Kidney capillary endothelial cell (primary cell): ENCODE data around the gene TRAPPC2L.

Source experiments
- DNase-seq: peaks from one replicate; pipeline ENCODE4 v3.0.0-alpha.2; 2018; ENCODE audit warnings: low spot score

Gene TRAPPC2L

DNA sequence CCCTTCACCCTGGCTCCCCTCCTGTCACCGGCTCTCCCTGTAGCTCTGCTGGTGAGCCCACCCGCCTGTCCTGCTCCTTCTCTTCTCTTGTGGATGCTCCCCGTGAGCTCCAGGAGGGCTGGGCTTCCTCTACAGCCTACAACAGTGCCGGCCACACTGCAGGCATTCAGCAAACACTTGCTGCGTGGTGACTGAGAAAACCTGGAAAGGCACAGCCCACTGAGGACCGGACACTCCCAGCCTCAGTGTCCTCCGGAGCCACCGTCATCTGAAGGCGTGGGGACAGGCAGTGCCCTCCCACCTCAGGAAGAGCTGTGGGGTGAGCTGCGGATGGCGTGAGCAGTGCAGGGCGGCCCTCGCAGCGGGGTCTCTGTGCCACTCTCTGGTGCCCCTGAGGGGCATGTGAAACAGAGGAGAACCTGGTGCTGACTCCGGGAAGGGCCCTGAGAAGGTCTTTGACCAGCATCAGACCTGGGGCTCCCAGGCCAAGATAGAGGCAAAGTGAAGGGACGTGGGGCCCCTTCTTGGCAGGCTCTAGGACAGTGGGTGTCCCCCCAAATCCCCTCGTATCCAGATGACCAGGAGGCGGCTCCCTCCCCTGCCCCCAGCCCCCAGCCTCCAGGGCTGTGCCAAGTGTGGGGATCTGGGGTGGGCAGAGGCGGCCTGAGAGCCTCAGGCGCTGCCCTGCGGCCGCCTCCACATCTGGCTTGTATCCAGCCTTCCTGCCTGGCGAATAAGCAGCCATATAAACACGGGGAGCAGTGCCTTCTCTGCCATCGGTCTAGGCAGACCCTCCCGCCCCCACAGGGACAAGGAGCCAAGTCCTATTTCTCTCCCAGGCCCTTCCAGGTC, 53.6 kb downstream of the TRAPPC2L start:
- no peak for DNase-seq

DNA sequence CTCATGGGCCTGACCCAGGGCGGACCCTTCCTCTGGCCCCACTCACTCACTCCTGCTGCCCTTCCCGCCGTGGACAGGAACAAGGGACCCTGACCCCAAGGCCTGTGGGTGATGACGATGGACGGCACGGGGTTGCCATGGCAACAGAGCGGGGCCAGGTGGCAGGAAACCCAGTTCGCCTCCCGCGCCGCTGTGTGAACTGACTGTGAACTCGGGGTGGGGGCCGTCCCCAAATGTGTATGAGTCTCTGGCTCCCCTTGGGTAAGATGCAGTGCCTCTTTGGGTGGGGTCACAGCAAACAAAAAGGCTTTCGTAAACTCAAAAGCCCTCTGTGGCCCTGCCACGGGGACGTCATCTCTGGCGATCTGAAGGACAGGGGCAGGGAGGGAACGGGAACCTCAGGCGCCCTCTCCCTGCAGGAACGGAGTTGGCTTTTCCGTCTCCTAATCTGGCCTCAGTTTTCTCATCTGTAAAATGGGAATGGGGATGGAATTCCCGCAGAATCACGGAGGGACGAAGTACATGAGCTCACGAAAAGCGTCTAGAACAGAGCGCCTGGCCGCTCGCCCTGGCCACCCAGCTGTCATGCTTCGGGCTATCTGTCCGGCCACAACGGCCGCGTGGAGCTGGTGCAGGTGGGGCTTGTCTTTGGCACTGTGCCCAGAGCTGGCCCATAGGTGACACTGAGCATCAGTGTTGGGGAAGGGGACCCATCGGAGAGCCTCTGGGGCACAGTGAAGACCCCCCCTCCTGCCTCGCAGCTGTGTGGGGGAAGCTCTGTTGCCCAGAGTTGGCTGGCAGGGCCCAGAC, 54.4 kb downstream of the TRAPPC2L start:
- no peak for DNase-seq

DNA sequence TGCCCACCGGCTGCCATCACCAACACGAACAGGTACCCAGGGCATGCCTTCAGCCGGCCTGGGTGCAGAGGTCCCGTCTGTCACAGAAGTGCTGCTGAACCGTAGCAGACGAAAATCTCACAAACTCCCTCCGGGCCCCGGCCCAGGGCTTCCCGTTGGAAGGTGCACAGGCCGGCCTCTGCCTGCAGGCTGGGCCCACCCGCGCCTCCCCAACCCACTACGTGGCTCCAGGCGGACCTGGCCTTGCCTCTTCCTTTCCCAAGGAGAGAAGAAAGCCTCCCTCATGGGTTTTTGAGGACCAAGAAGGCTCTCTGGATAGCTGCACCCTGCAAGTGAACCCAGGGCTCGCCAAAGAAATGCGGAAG, 55.0 kb downstream of the TRAPPC2L start:
- DNase-seq: no peak
